IMR-90 (cell line): ENCODE data around the gene CD44. TPM values are rescaled to one million over a fixed set of nuclear protein-coding genes. Genes with fewer than 3 reads are reported as not detected.

Source experiments
- ATAC-seq: fragments of 200-7000 bp; cut with Tn5 transposase; 2 replicates; pipeline ENCODE4 v1.9.1; 2020; ENCODE audit warnings: low read depth, mild to moderate bottlenecking, moderate library complexity
- BruUV-seq: library from RNA; stranded (reverse); fragments of 400-500 nt; replicated peaks from 2 replicates; lab custom pipeline; 2021; lab: Mats Ljungman, UMichigan
- CTCF ChIA-PET: fragments of 300-600 bp; formaldehyde crosslinking; extraction: SDS; loops from one replicate; lab custom pipeline; 2021; ENCODE audit warnings: antibody characterized with exemption; lab: Yijun Ruan, JAX
- POLR2A ChIA-PET: fragments of 300-600 bp; sonication (Branson Sonifier 250); formaldehyde crosslinking; loops from one replicate; lab custom pipeline; 2022; ENCODE audit warnings: antibody characterized with exemption; ENCODE audit not compliant: unreplicated experiment; lab: Charles Lee
- DNase-seq: peaks from one replicate; pipeline ENCODE4 v3.0.0; 2013
- H2AFZ ChIP-seq: replicated peaks from 2 replicates; pipeline ENCODE3; 2013; ENCODE audit warnings: low read length, mild to moderate bottlenecking; ENCODE audit not compliant: poor library complexity
- H2AK5ac ChIP-seq: 2 replicates; pipeline ENCODE4 v1.6.1; 2013; ENCODE audit warnings: low read depth, low read length, inconsistent platforms
- H2AK9ac ChIP-seq: replicated peaks from 2 replicates; pipeline ENCODE3; 2013; ENCODE audit warnings: mild to moderate bottlenecking, low read depth, low read length, moderate library complexity; ENCODE audit not compliant: poor library complexity
- H2BK120ac ChIP-seq: 2 replicates; pipeline ENCODE4 v1.6.1; 2013; ENCODE audit warnings: low read depth, low read length, inconsistent platforms
- H2BK15ac ChIP-seq: 3 replicates; pipeline ENCODE4 v1.6.1; 2013; ENCODE audit warnings: low read depth, low read length, inconsistent platforms
- H2BK20ac ChIP-seq: 2 replicates; pipeline ENCODE4 v1.6.1; 2013; ENCODE audit warnings: low read depth, mild to moderate bottlenecking, inconsistent platforms, low read length, moderate library complexity
- H2BK5ac ChIP-seq: 2 replicates; pipeline ENCODE4 v1.6.1; 2013; ENCODE audit warnings: mild to moderate bottlenecking, low read depth, low read length, inconsistent platforms; ENCODE audit not compliant: poor library complexity, severe bottlenecking
- H3K14ac ChIP-seq: replicated peaks from 2 replicates; pipeline ENCODE4 v1.6.1; 2013; ENCODE audit warnings: low read depth, low read length, inconsistent platforms
- H3K18ac ChIP-seq: 2 replicates; pipeline ENCODE4 v1.6.1; 2013; ENCODE audit warnings: low read depth, low read length, control low read depth
- H3K23ac ChIP-seq: 2 replicates; pipeline ENCODE4 v1.6.1; 2013; ENCODE audit warnings: low read depth, low read length, inconsistent platforms
- H3K27ac ChIP-seq: 2 replicates; pipeline ENCODE4 v1.5.1; 2013; ENCODE audit warnings: mild to moderate bottlenecking, control low read depth, low read length; ENCODE audit not compliant: insufficient read depth
- H3K27me3 ChIP-seq: 2 replicates; pipeline ENCODE4 v1.6.1; 2013; ENCODE audit warnings: low read length; ENCODE audit not compliant: control insufficient read depth, insufficient read depth
- H3K36me3 ChIP-seq: 2 replicates; pipeline ENCODE4 v1.6.1; 2013; ENCODE audit warnings: low read length, mixed read lengths; ENCODE audit not compliant: control insufficient read depth, insufficient read depth
- H3K4ac ChIP-seq: 2 replicates; pipeline ENCODE4 v1.6.1; 2013; ENCODE audit warnings: low read depth, low read length, inconsistent platforms
- H3K4me1 ChIP-seq: 2 replicates; pipeline ENCODE4 v1.6.1; 2013; ENCODE audit warnings: low read length, mixed read lengths; ENCODE audit not compliant: control insufficient read depth, insufficient read depth
- H3K4me2 ChIP-seq: 2 replicates; pipeline ENCODE4 v1.6.1; 2013; ENCODE audit warnings: low read depth, mild to moderate bottlenecking, control low read depth, low read length, moderate library complexity
- H3K4me3 ChIP-seq: 2 replicates; pipeline ENCODE4 v1.5.1; 2013; ENCODE audit warnings: low read depth, mild to moderate bottlenecking, control low read depth, low read length, moderate library complexity; ENCODE audit not compliant: insufficient read depth
- H3K56ac ChIP-seq: 2 replicates; pipeline ENCODE4 v1.6.1; 2013; ENCODE audit warnings: low read length, inconsistent platforms; ENCODE audit not compliant: insufficient read depth; ENCODE audit errors: extremely low read depth
- H3K79me1 ChIP-seq, 2 experiments: 2 replicates each; pipeline ENCODE4 v1.6.1; 2013; ENCODE audit warnings: low read length in 2 of 2, inconsistent platforms in 1 of 2, low read depth in 1 of 2
- H3K9ac ChIP-seq: 2 replicates; pipeline ENCODE4 v1.6.1; 2013; ENCODE audit warnings: low read depth, low read length, control low read depth
- H3K9me1 ChIP-seq: 2 replicates; pipeline ENCODE4 v1.6.1; 2013; ENCODE audit warnings: low read length, inconsistent platforms; ENCODE audit not compliant: insufficient read depth
- H3K9me3 ChIP-seq: 2 replicates; pipeline ENCODE4 v1.6.1; 2013; ENCODE audit warnings: low read length; ENCODE audit not compliant: control insufficient read depth, insufficient read depth
- H4K20me1 ChIP-seq: 2 replicates; pipeline ENCODE4 v1.6.1; 2013; ENCODE audit warnings: low read length, inconsistent platforms; ENCODE audit not compliant: insufficient read depth
- H4K5ac ChIP-seq: 2 replicates; pipeline ENCODE4 v1.6.1; 2013; ENCODE audit warnings: mild to moderate bottlenecking, low read depth, low read length, control low read depth
- H4K8ac ChIP-seq, 2 experiments: 2 replicates each; pipeline ENCODE4 v1.6.1; 2013; ENCODE audit warnings: low read depth in 2 of 2, low read length in 2 of 2, control low read depth in 1 of 2, inconsistent platforms in 1 of 2
- H4K91ac ChIP-seq: 2 replicates; pipeline ENCODE4 v1.6.1; 2013; ENCODE audit warnings: low read depth, low read length, inconsistent platforms; ENCODE audit not compliant: insufficient read depth
- CEBPB ChIP-seq: IDR thresholded peaks from 2 replicates; pipeline ENCODE4 v1.6.1; 2012; ENCODE audit warnings: low read depth, low read length, improper control_type of control experiment
- RCOR1 ChIP-seq: IDR thresholded peaks from 2 replicates; pipeline ENCODE4 v1.6.1; 2012; ENCODE audit warnings: mild to moderate bottlenecking, low read length, improper control_type of control experiment; ENCODE audit not compliant: insufficient replicate concordance
- WGBS, 2 experiments: methylation state at CpG; one replicate each; pipeline versions ENCODE4 v1.1.5 to v1.1.7; 2013; ENCODE audit warnings: missing lambda C conversion rate in 2 of 2; ENCODE audit not compliant: insufficient read length in 1 of 2; ENCODE audit errors: extremely low coverage in 2 of 2; 5-methylcytosine and 5-hydroxymethylcytosine counted together
- dilution Hi-C: fragments of 300-500 bp; cut with HindIII; formaldehyde crosslinking; loops from one replicate; pipeline ENCODE4 v1.14.3; 2018; ENCODE audit warnings: low sequenced_read_pairs; ENCODE audit not compliant: unreplicated experiment
- in situ Hi-C: fragments of 300-500 bp; cut with MboI; formaldehyde crosslinking; loops from 3 replicates; pipeline ENCODE4 v1.14.3; 2019; ENCODE audit warnings: low sequenced_read_pairs, inconsistent platforms, mixed read lengths
- intact Hi-C: fragments of 100-400 bp; cut with micrococcal nuclease; formaldehyde crosslinking; loops from 2 replicates; pipeline ENCODE4 v1.10.0; 2022
- polyA plus RNA-seq, 3 experiments: library from polyadenylated mRNA; depleted of rRNA; stranded (reverse); fragments of >200 nt; gene quantifications; 2 replicates each; pipeline ENCODE4 v1.2.3, GENCODE V29; 2012; ENCODE audit warnings: low replicate concordance in 1 of 3
- total RNA-seq: library from RNA; depleted of rRNA; stranded (reverse); fragments of >200 nt; gene quantifications from 2 replicates; pipeline ENCODE4 v1.2.3, GENCODE V29; 2012

CD44 gene
- total and polyA plus RNA-seq, 2 of the 4 experiments (the other 2 are of a cell fraction), result 357 to 947 TPM

GRCh38 chr11:35255514-35255913 is 116.5 kb downstream of the CD44 start:
- TF ChIP-seq RCOR1, result no peak
- TF ChIP-seq CEBPB, result peak; percentile 51
- H3K36me3 ChIP-seq, result no peaks in the 10 kb centered on the region; the same call in 1 of the 2 replicates
- H4K20me1 ChIP-seq, result no peaks in the 10 kb centered on the region
- WGBS, 2 experiments, result no CpG with 5 or more reads among the region's 2 CpGs
- no peak overlapping the region for H4K91ac ChIP-seq
- H3K14ac ChIP-seq, result no peak overlapping the region
- no peak overlapping the region for H2BK120ac ChIP-seq
- no peak overlapping the region for H3K4me3 ChIP-seq
- peaks cover 8% of the 10 kb centered on the region; the same call in 1 of the 2 replicates for H3K9me1 ChIP-seq
- BruUV-seq, result no TSS peak
- POLR2A ChIA-PET, result no interaction called here
- H3K79me1 ChIP-seq, result no peaks in the 10 kb centered on the region
- no peak overlapping the region for H3K23ac ChIP-seq
- no peaks in the 10 kb centered on the region for H3K9me3 ChIP-seq
- H2BK5ac ChIP-seq, result no peak overlapping the region
- H2AK5ac ChIP-seq, result no peak overlapping the region
- H3K4me1 ChIP-seq, result peaks cover 14% of the 10 kb centered on the region
- intact Hi-C loops (no loop called here), dilution Hi-C loops (no loop called here), in situ Hi-C loops (loop anchor here (10.0 kb wide), 1 partner anchor 59 kb away; no protein-coding TSS in a partner anchor)
- H3K4me2 ChIP-seq, result no peak overlapping the region
- H3K18ac ChIP-seq, result no peak overlapping the region; the same call in 1 of the 2 replicates
- DNase-seq, result no peak
- CTCF ChIA-PET, result no interaction called here
- no peaks in the 10 kb centered on the region for H3K27me3 ChIP-seq
- no peak overlapping the region; the same call in 2 of the 3 replicates for H2BK15ac ChIP-seq
- no peak overlapping the region for H3K56ac ChIP-seq
- H2BK20ac ChIP-seq, result no peak overlapping the region
- no peak overlapping the region for H3K27ac ChIP-seq
- no peak overlapping the region for H4K8ac ChIP-seq
- no peak overlapping the region for H2AK9ac ChIP-seq
- no peak overlapping the region for H2AFZ ChIP-seq
- no peak overlapping the region for H3K9ac ChIP-seq
- no peak for ATAC-seq
- no peak overlapping the region for H4K5ac ChIP-seq
- H3K4ac ChIP-seq, result no peak overlapping the region
